H9 (cell line): ENCODE results near the gene ADGRB3. TPM values are rescaled to one million over a fixed set of nuclear protein-coding genes. Genes with fewer than 3 reads are reported as not detected.

ENCODE experiments used
- DNase-seq: peaks from one replicate; pipeline ENCODE4 v3.0.0-alpha.2; 2017
- H2AFZ ChIP-seq: one replicate; pipeline ENCODE4 v1.6.1; 2013; ENCODE audit warnings: mild to moderate bottlenecking, low read length, control low read depth, moderate library complexity
- H2AK5ac ChIP-seq: 2 replicates; pipeline ENCODE4 v1.6.1; 2013; ENCODE audit warnings: low read length, control low read depth, mixed read lengths; ENCODE audit not compliant: insufficient read length
- H2BK120ac ChIP-seq: one replicate; pipeline ENCODE4 v1.6.1; 2013; ENCODE audit warnings: low read depth, mild to moderate bottlenecking, low read length, control low read depth, inconsistent platforms; ENCODE audit not compliant: poor library complexity, severe bottlenecking
- H2BK12ac ChIP-seq: 2 replicates; pipeline ENCODE4 v1.6.1; 2013; ENCODE audit warnings: low read length, control low read depth, mixed read lengths, low read depth; ENCODE audit not compliant: insufficient read length
- H2BK15ac ChIP-seq: 2 replicates; pipeline ENCODE4 v1.6.1; 2013; ENCODE audit warnings: low read depth, low read length, control low read depth
- H2BK20ac ChIP-seq: one replicate; pipeline ENCODE4 v1.6.1; 2013; ENCODE audit warnings: low read depth, mild to moderate bottlenecking, low read length, control low read depth, inconsistent platforms; ENCODE audit not compliant: poor library complexity, severe bottlenecking
- H2BK5ac ChIP-seq: 2 replicates; pipeline ENCODE4 v1.6.1; 2013; ENCODE audit warnings: low read length, control low read depth, mixed read lengths; ENCODE audit not compliant: insufficient read length
- H3K14ac ChIP-seq: 2 replicates; pipeline ENCODE4 v1.6.1; 2013; ENCODE audit warnings: low read length, control low read depth; ENCODE audit not compliant: insufficient read depth
- H3K18ac ChIP-seq: 2 replicates; pipeline ENCODE4 v1.6.1; 2013; ENCODE audit warnings: low read depth, mild to moderate bottlenecking, mixed read lengths, low read length, control low read depth; ENCODE audit not compliant: insufficient read length
- H3K23ac ChIP-seq: 2 replicates; pipeline ENCODE4 v1.6.1; 2013; ENCODE audit warnings: low read length, control low read depth, mixed read lengths, low read depth; ENCODE audit not compliant: insufficient read length
- H3K23me2 ChIP-seq: 2 replicates; pipeline ENCODE4 v1.6.1; 2013; ENCODE audit warnings: low read depth, mild to moderate bottlenecking, mixed read lengths, low read length, control low read depth; ENCODE audit not compliant: insufficient read length, poor library complexity, severe bottlenecking
- H3K27ac ChIP-seq: 2 replicates; pipeline ENCODE4 v1.5.1; 2013; ENCODE audit warnings: low read length, control low read depth, mixed read lengths, low read depth; ENCODE audit not compliant: insufficient read length
- H3K27me3 ChIP-seq: 2 replicates; pipeline ENCODE4 v1.6.1; 2013; ENCODE audit warnings: low read length, control low read depth, inconsistent platforms; ENCODE audit not compliant: insufficient read depth
- H3K4ac ChIP-seq: 2 replicates; pipeline ENCODE4 v1.6.1; 2013; ENCODE audit warnings: low read depth, mild to moderate bottlenecking, control low read depth, inconsistent platforms, low read length, moderate library complexity
- H3K4me1 ChIP-seq: 2 replicates; pipeline ENCODE4 v1.6.1; 2013; ENCODE audit warnings: low read length, control low read depth, inconsistent platforms; ENCODE audit not compliant: insufficient read depth
- H3K4me2 ChIP-seq: 2 replicates; pipeline ENCODE4 v1.6.1; 2013; ENCODE audit warnings: low read length, control low read depth, mixed read lengths; ENCODE audit not compliant: insufficient read length, insufficient read depth
- H3K56ac ChIP-seq: 2 replicates; pipeline ENCODE4 v1.6.1; 2013; ENCODE audit warnings: low read depth, mild to moderate bottlenecking, mixed read lengths, low read length, control low read depth; ENCODE audit not compliant: insufficient read length
- H3K79me1 ChIP-seq: 2 replicates; pipeline ENCODE4 v1.6.1; 2013; ENCODE audit warnings: low read depth, mild to moderate bottlenecking, moderate library complexity, low read length, control low read depth, inconsistent platforms; ENCODE audit not compliant: insufficient read depth, poor library complexity, severe bottlenecking
- H3K79me2 ChIP-seq: 2 replicates; pipeline ENCODE4 v1.6.1; 2013; ENCODE audit warnings: low read length, control low read depth, inconsistent platforms; ENCODE audit not compliant: insufficient read depth
- H3K9ac ChIP-seq: 2 replicates; pipeline ENCODE4 v1.6.1; 2013; ENCODE audit warnings: low read length, control low read depth, mixed read lengths; ENCODE audit not compliant: insufficient read length; ENCODE audit errors: extremely low read depth
- H3K9me3 ChIP-seq: one replicate; pipeline ENCODE4 v1.6.1; 2013; ENCODE audit warnings: low read depth, low read length, inconsistent platforms; ENCODE audit not compliant: control insufficient read depth
- H3T11ph ChIP-seq: one replicate; pipeline ENCODE4 v1.6.1; 2013; ENCODE audit warnings: mild to moderate bottlenecking, low read length, control low read depth, inconsistent platforms
- H4K20me1 ChIP-seq: one replicate; pipeline ENCODE4 v1.6.1; 2013; ENCODE audit not compliant: control insufficient read depth, insufficient read length, insufficient read depth
- H4K5ac ChIP-seq: 2 replicates; pipeline ENCODE4 v1.6.1; 2013; ENCODE audit warnings: low read depth, mild to moderate bottlenecking, mixed read lengths, low read length, control low read depth; ENCODE audit not compliant: insufficient read length
- H4K8ac ChIP-seq: replicated peaks from 2 replicates; pipeline ENCODE4 v1.6.1; 2013; ENCODE audit warnings: low read length, control low read depth, mixed read lengths, low read depth; ENCODE audit not compliant: insufficient read length
- H4K91ac ChIP-seq: 2 replicates; pipeline ENCODE4 v1.6.1; 2013; ENCODE audit warnings: low read depth, mild to moderate bottlenecking, moderate library complexity, mixed read lengths, low read length, control low read depth; ENCODE audit not compliant: insufficient read length
- H3K27ac Mint-ChIP-seq, 3 experiments: 2 replicates in 2 of 3; 3 replicates in 1 of 3; pipeline ENCODE4 v1.8.0; 2020 to 2021; ENCODE audit warnings: mixed read lengths in 3 of 3, mild to moderate bottlenecking in 1 of 3, moderate library complexity in 1 of 3
- H3K27me3 Mint-ChIP-seq: 2 replicates; pipeline ENCODE4 v1.8.0; 2021; ENCODE audit warnings: low read depth, mild to moderate bottlenecking, moderate library complexity, mixed read lengths
- H3K36me3 Mint-ChIP-seq, 3 experiments: 2 replicates in 2 of 3; 3 replicates in 1 of 3; pipeline ENCODE4 v1.8.0; 2020 to 2021; ENCODE audit warnings: low read depth in 3 of 3, mixed read lengths in 3 of 3; ENCODE audit not compliant: insufficient read depth in 1 of 3
- H3K4me1 Mint-ChIP-seq, 2 experiments: 2 replicates each; pipeline ENCODE4 v1.8.0; 2020; ENCODE audit warnings: mixed read lengths in 2 of 2
- H3K4me3 Mint-ChIP-seq, 2 experiments: 2 replicates in 1 of 2; 3 replicates in 1 of 2; pipeline ENCODE4 v1.8.0; 2020 to 2021; ENCODE audit warnings: mild to moderate bottlenecking in 2 of 2, mixed read lengths in 2 of 2, moderate library complexity in 1 of 2
- H3K9me3 Mint-ChIP-seq, 2 experiments: 2 replicates in 1 of 2; 3 replicates in 1 of 2; pipeline ENCODE4 v1.8.0; 2020; ENCODE audit warnings: mild to moderate bottlenecking in 2 of 2, mixed read lengths in 2 of 2, moderate library complexity in 1 of 2
- CTCF ChIP-seq: fragments of 200-600 bp; sonication (generic); conservative IDR thresholded peaks from 3 replicates; pipeline ENCODE4 v1.8.0; 2021; ENCODE audit warnings: antibody characterized with exemption, mild to moderate bottlenecking
- WGBS: extraction: QIAGEN DNeasy Blood & Tissue Kit; methylation state at CpG from one replicate; pipeline ENCODE4 v1.1.7; 2013; ENCODE audit warnings: missing lambda C conversion rate, low lambda C conversion rate, mixed read lengths; ENCODE audit not compliant: insufficient read length; ENCODE audit errors: extremely low coverage; 5-methylcytosine and 5-hydroxymethylcytosine counted together
- total RNA-seq: library from RNA; stranded (reverse); gene quantifications from 2 replicates; pipeline ENCODE4 v1.2.1, GENCODE V29; 2021

The ADGRB3 gene
- total RNA-seq, 1 experiment from 2014 or later, result 0.37 TPM

GRCh38 chr6:69064226-69064625 lies 429.1 kb downstream of the ADGRB3 start:
- DNase-seq, result no peak
- Histone ChIP-seq H4K91ac (no peak overlapping the region), H4K5ac (no peak overlapping the region), H3K18ac (no peak overlapping the region), H3T11ph (no peak overlapping the region), H3K79me1 (no peaks in the 10 kb centered on the region), H3K56ac (no peak overlapping the region), H3K27me3 (no peaks in the 10 kb centered on the region), H2BK5ac (no peak overlapping the region), H2BK20ac (no peak overlapping the region), H3K14ac (no peak overlapping the region), H4K20me1 (no peaks in the 10 kb centered on the region), H3K23me2 (no peaks in the 10 kb centered on the region), H4K8ac (no peak overlapping the region), H2BK15ac (no peak overlapping the region), H2BK12ac (no peak overlapping the region), H2AK5ac (no peak overlapping the region), H3K4ac (no peak overlapping the region), H3K9ac (no peak overlapping the region), H3K9me3 (no peaks in the 10 kb centered on the region), H2AFZ (no peak overlapping the region), H2BK120ac (no peak overlapping the region), H3K23ac (no peak overlapping the region), H3K4me2 (no peak overlapping the region), H3K79me2 (no peaks in the 10 kb centered on the region), H3K27ac (no peak overlapping the region), H3K4me1 (no peaks in the 10 kb centered on the region)
- TF ChIP-seq CTCF, result no peak
- Mint-ChIP-seq H3K36me3 (no peaks in the 10 kb centered on the region), H3K9me3 (no peaks in the 10 kb centered on the region), H3K4me3 (no peak overlapping the region), H3K27ac (no peak overlapping the region), H3K27me3 (no peaks in the 10 kb centered on the region; the same call in 1 of the 2 replicates), H3K4me1 (no peaks in the 10 kb centered on the region)
- WGBS, result no CpG with 5 or more reads among the region's 1 CpG
